D341Med (cell line): ENCODE measurements around the gene SMYD4.
"Not testable (repeated sequence)": the region's sequence is repeated elsewhere in the genome, so short reads cannot be mapped to it uniquely, and the experiment has no call there.

ENCODE experiments used
- DNase-seq: peaks from one replicate; pipeline ENCODE4 v3.0.0; 2012; ENCODE audit warnings: low spot score

Gene SMYD4, protein sequence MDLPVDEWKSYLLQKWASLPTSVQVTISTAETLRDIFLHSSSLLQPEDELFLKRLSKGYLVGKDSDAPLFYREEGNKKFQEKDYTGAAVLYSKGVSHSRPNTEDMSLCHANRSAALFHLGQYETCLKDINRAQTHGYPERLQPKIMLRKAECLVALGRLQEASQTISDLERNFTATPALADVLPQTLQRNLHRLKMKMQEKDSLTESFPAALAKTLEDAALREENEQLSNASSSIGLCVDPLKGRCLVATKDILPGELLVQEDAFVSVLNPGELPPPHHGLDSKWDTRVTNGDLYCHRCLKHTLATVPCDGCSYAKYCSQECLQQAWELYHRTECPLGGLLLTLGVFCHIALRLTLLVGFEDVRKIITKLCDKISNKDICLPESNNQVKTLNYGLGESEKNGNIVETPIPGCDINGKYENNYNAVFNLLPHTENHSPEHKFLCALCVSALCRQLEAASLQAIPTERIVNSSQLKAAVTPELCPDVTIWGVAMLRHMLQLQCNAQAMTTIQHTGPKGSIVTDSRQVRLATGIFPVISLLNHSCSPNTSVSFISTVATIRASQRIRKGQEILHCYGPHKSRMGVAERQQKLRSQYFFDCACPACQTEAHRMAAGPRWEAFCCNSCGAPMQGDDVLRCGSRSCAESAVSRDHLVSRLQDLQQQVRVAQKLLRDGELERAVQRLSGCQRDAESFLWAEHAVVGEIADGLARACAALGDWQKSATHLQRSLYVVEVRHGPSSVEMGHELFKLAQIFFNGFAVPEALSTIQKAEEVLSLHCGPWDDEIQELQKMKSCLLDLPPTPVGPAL

DNA sequence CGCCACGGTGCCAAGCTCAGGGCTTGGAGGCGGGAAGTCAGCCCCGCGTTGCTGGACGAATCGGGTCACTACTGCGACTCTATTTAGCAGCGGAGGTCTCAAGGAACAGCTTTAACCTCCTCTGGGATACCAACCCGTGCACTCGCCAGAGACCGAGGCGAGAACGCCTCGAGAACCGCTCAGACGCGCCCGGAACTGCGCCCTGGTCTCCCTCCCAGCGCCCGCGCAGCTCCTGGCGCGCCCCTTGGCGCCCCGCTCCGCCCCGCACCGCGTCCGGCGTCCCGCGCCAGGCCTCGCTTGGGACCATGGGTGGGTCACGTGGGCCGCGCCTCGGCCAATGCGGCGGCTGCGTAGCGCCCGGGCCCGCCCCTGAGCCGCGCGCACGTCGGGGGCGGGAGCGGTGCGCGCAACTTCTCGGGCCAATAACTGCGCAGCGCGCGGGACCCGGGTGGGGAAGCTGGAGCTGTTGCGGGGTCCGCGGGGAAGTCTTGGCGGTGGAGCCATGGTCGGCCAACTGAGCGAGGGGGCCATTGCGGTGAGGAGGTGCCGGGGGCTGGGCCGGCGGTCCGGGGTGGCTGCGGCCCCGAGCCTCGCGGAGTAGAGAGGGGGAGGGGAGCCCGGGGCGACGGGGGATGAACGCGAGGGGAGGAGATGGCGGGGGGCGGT lies at the start of gene SMYD4, which contains the start of gene RPA1:
TSS of gene SMYD4 (minus strand) at position 311 of the 666 bp plus-strand sequence. CDS start 1,908 bp downstream, outside the sequence.
TSS of gene RPA1 (plus strand) at position 414 of the 666 bp plus-strand sequence. CDS start at position 503, 89 bp downstream.
- peak; percentile 96 for DNase-seq

DNA sequence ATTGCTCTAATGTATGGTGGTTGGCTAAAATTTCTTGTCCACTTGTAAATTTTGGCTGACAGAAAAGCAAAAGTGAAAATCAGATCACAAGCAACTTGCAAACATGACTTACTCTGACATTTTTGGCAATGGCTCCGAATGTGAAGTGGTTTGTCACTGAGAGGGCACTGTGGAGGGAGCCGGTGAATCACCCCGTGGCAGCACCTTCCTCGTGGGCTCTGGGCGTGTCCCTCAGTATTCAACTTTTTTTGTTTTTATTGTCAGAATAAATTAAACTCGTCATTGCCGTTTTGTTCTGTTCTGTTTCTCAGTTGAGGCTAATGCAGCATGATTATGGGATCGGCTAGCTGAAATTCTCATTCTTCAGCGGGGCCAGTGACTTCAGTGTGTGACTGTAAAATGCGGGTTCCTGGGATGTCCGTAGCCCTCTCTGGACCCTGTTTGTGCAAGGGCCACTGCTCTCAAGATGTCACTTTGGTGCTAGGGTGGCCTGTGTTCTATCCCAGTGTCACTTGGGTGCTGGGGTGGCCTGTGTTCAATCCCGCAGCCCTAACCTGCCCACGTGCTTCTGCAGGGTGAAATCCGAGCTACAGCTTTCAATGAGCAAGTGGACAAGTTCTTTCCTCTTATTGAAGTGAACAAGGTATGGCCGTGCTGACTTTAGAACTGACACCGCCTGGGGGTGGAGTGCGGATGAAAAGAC lies 48.9 kb upstream of the SMYD4 start:
- no peak for DNase-seq

DNA sequence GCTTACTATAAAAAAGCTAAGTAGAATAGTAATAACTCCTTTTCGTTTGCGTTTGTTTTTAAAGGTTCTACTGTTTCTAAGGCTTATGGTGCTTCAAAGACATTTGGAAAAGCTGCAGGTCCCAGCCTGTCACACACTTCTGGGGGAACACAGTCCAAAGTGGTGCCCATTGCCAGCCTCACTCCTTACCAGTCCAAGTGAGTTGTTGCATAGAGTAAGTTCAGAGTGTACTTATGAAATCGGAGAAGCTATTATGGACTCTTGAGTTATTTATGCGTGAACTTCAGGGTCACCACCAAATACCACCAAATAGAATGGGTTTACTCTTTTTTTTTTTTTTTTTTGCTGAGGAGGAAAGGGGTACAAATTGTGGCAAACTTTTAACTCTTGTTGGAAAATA lies 45.9 kb upstream of the SMYD4 start:
- DNase-seq = no peak

DNA sequence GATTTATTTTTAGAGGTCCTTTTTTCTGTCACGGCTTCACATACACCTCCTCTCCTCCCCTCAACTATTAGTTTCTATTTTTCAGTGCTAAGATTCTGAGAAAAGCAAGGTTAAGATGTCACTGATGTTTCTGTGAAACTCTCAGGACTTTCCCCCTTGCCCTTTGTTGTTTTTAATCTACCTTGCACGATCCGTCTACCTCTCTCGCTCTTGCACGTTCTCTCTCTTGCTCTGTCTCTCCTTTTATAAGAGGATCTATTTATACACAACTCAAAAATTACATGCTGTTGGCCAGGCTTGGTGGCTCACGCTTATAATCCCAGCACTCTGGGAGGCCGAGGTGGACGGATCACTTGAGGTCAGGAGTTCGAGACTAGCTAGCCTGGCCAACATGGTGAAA lies 43.7 kb upstream of the SMYD4 start:
- no peak for DNase-seq

DNA sequence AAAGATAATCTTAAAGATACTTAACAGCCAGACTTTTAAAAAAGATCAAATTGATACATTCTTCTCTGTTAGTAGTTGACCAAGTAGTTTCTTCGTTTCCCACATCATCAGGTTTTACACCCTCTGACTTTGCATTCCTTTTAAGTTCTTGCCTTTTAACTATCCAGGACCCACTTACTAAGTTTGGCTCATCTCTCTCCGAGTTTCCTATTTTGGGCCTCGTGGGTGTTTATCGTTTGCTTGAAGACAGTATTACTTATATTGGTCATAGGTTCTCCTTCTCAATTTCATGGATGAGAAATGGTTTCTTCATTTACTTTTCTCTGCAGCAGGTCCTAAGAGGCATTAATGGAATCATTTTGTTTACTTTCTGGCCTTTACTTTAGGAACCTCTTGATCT lies 43.3 kb upstream of the SMYD4 start:
- DNase-seq = no peak

DNA sequence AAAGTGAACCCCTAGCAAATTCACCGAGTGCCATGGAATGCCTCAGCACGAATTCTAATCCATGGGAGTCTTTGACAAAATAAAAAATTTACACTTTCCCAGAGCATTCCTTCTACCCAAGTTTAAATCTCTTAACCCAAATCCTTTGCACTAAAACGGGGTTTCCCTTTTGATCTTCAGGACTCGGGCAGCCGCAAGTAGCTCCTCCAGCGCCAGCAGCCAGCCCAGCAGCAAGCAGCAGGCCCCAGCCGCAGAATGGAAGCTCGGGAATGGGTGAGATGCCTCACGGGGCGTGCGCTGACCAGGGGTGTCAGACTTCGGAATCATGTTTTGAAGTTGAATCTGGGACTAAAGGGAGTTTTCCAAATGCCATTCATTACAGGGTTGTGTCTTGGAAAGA lies 42.6 kb upstream of the SMYD4 start:
- DNase-seq = no peak

DNA sequence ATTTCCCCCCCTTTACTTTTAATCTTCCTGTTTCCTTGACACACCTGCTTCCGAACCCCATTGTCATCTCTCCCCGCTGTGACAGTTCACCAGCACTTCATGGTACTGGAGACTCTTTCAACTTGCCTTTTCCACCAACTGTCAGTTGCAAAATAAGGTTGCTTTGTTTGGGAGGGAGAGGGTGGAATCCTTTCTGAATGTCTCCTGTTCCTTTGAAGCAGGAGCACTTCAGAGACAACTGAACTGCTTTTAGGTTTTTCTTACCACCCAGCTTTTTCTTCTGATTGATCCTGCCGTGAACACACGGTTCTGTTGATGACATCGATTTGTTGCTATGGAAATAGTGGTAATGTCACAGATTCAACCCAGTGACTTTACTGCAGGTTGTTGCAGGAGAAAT lies 42.1 kb upstream of the SMYD4 start:
- DNase-seq = no peak

DNA sequence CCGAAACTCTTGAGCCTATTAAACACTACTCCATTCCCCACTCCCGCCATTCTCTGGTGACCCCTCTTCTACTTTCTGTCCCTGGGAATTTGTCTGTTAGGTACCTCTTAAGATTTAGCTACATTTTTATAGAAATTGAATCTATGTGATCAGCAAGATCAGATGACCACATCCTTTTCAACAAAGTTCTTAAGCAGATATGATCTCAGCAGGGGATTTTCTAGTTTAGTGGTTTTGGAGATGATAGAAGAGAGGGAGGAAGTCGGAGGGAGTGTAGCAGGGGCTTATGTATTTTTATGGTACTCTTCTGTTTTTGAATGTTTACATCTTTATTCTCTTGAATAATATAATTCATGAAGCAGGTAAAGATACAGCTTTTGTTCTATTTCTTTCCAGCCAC lies 40.9 kb upstream of the SMYD4 start:
- no peak for DNase-seq

DNA sequence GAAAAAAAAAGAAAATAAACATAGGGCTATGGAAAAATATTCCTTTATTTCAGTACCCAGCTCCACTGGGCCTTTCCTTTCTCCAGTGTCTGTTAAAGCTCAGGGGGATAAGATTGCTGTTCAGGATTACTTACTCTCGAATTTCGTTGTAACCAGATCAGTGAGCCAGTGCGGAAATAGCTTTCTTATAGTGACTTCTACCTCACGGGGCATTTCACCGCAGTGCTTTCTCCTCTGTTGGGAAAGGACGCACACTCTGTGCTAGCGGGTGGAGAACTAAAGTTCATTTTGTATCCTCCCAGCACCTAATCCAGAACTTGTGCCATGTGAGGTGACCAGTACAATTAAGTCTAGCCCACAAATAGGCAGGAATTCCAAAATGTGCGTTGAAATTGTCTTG lies 38.4 kb upstream of the SMYD4 start:
- DNase-seq = no peak

DNA sequence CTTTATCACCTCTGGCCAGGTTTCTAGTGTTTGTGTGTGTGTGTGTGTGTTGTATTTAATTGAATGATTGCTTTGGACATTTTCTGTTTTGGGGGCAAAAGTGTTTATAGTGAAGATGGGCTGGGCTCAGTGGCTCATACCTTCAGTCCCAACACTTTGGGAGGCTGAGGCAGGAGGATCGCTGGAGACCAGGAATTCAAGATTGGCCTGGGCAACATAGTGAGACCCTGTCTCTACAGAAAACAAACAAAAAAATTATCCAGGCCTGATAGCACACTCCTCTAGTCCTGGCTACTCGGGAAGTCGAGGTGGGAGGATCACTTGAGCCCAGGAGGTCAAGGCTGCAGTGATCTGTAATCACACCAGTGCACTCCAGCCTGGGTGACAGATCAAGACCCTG lies 37.6 kb upstream of the SMYD4 start:
- no peak for DNase-seq

DNA sequence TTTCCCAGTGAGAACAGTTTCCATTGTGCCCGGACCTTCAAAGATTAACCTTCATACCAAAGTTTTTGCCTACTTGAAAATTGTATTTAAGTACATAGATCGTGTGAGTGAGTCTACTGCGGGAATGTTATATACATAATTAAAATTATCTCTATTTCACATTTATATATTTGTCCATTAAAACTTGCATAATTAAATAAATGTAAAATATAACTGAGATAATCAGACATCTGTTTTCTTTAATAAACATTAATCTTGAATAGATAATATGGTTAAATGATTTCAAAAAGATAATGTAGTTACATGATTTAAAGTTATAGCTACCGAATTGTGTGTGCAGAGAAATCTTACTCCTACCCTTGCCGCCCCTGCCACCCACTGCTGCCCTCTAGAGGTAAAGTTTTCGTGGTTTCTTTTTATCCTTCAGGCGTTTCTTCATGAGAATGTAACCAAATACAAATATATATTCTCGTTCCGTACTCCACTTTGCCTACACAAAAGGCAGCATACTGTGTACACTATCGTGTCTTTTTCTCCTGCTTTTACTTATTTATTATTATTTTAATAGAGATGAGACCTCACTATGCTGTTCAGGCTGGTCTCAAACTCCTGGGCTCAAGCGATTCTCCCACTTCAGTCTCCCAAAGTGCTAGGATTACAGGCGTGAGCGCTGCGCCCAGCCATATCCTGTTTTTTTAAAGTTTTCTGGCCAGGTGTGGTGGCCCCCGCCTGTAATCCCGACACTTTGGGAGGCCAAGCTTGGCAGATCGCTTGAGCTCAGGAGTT lies 35.7 kb upstream of the SMYD4 start:
- peak; percentile 57 for DNase-seq

DNA sequence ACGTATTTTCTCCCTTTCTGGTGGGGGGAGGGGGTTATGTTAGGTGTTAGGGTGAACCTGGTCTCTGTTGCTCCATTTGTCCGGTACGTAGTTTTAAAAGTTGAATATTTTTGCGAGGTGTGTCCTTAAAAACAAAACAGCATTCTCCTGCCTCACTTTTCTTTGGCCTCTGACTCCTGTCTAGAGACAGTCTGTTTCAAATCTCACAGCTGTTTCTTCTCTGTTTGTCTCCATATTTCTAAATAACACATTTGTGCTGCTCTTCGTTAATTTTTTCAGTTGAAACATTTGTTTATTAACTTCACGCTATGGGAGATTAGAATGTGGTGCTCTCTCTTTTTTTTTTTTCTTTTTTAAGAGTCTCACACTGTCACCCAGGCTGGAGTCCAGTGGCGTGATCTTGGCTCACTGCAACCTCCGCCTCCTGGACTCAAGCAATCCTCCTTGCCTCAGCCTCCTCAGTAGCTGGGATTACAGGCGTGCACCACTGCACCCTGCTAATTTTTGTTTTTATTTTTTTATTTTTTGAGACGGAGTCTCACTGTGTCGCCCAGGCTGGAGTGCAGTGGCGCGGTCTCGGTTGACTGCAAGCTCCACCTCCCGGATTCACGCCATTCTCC lies 31.8 kb upstream of the SMYD4 start:
- DNase-seq = no peak

DNA sequence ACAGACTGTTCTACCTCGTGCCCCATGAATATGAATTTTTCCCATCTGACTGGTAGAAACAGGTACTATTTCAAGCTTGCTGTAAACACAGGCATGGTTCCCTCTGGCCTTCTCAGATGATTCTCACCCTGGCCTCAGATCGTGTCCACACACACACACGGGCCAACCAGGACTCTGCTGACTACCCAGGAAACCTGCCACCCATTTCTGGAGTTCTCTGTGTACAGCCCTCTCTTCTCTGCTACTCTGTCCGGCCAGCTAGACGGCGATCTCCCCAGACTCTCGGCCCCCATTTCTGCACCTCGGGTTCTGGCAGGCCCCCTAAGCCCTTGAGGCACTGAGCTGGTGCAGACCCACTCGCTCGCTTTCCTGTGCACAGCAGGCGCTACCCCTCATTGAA lies 31.3 kb upstream of the SMYD4 start:
- DNase-seq = no peak

DNA sequence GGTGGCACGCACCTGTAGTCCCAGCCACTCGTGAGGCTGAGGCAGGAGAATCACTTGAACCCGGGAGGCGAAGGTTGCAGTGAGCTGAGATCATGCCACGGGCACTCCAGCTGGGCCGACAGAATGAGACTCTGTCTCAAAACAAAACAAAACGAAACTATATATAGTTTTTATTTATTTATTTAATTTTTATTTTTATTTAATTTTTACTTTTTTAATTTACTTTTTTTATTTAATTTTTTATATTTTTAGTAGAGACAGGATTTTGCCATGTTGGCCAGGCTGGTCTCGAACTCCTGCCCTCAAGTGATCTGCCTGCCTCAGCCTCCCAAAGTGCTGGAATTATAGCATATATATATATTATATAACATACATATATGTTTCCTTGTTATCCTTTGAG lies 26.8 kb upstream of the SMYD4 start:
- DNase-seq = not testable (repeated sequence)

DNA sequence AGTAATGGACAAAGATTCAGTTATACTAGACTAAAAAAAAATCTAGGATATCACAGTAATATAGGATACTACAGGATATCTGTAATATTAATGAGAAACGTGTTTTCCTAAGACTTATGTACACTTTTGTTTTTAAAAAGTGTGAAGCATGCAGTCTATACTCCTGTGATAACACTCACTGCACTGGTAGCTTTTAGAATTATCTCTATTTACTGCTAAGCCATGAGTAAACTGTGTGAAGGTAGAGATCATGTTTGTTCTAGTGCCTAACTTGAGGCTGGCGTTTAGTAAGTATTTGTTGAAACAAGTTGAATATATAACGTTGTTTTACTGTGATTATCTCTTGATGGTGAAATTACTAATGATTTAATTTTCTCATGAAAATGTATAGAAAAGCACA lies 24.0 kb upstream of the SMYD4 start:
- DNase-seq = no peak

DNA sequence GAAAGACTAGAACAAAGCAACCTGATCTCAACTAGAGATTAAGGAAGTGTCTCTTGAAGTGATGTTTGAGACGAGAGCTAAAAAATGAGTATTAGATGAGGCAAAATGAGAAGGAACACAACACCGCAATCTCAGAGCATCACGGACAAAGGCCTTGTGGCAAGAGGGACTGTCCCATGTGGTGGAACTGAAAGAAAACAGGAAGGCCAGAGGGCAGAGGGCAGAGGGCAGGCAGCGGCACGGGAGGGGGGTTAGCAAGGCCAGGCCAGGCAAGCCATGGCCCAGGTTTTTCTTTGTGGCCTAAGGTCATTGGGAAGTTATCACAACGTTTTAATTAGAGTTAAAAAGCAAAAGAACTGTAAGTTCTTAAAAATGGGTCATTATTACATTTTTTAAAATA lies 22.6 kb upstream of the SMYD4 start:
- DNase-seq = no peak

DNA sequence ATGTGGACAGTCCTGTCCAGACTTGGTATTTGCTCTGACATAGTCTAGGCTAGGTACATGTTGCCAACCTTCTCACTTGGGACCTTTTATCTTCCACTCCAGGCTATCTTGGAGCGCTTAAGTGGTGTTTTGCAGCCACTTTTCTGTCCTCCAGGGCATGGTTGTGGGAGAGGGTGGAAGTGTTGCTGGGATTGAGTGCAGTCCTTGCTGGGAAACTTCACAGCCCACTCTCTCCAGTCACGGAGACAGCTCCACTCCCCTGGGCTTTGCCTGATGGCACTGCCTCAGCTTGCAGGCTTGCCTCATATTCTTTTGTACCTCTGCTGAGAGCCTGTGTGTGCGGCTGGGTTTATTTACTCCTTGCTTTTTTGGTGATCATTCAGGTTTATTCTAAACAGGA lies 17.5 kb upstream of the SMYD4 start:
- no peak for DNase-seq

DNA sequence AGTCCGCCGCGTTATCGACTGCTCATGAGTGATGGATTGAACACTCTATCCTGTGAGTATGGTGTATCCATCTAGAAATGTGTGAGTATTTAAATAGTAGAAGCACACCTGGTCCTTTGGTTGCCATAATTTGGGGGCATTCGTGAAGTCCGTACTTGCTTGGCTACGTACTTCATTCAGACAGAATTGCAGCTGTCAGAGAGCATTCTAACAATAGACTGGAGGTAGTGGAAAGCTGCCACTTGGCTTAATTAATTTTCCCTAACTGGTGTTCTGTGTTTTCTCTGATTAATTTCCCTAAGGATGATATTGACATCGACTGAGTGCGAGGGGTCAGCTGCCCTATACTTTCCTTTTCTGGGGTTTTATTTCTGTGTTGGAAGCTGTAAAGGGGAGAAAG lies 14.2 kb upstream of the SMYD4 start:
- no peak for DNase-seq

DNA sequence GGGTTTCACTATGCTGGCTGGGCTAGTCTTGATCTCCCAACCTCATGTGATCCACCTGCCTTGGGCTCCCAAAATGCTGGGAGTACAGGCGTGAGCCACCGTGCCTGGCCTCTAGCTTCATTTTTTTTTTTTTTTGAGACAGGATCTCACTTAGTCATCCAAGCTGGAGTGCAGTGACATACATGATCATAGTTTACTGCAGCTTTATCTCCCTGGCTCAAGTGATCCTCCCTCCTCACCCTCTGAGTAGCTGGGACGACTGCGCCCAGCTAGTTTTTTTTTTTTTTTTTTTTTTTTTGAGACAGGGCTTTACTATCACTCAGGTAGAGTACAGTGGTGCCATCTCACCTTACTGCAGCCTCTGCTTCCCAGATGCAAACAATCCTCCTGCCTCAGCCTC lies 9.8 kb upstream of the SMYD4 start:
- DNase-seq = no peak

DNA sequence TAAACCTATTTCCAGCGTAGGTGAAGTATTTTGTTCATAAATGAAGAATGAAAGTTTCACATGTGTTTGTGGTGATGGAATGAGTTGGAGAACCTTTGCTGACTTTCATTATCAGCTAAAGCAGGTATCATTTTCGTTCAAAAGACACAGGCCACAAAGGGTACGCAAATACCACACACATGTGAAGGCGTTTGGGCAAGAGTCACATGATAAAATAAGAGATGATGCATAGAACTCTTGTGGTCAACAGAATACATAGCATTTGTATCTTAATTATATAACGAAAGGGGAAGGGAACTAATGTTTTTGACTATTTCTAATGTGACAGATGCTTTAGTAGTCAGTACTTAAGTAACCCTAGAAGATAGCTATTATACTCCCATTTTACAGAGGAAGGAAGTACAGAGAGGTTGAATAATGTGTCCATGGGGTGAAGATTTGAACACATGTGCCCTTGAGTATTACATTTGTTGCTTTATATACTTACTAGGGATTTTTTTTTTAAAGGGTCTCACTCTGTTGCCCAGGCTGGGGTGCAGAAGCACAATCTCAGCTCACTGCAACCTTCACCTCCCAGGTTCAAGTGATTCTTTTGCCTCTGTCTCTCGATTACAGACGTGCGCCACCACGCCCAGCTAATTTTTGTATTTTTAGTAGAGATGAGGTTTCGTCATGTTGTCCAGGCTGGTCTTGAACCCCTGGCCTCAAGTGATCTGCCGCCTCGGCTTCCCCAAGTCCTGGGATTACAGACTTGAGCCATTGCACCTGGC lies 4.9 kb upstream of the SMYD4 start:
- no peak for DNase-seq
